Smooth muscle cell (in vitro differentiated cells): ENCODE data around the gene SHISA8. TPM values are rescaled to one million over a fixed set of nuclear protein-coding genes. Genes with fewer than 3 reads are reported as not detected.

Experiments
- microRNA counts: library from miRNA; unstranded; fragments of <30 nt; microRNA quantifications from one replicate; lab custom pipeline; 2016
- microRNA-seq: library from miRNA; unstranded; fragments of <30 nt; microRNA quantifications from one replicate; pipeline ENCODE4, GENCODE V29; 2016; ENCODE audit warnings: borderline number of aligned reads
- polyA plus RNA-seq: library from polyadenylated mRNA; unstranded; fragments of >200 nt; fragmentation: Nextera tagmentation; extraction: Ambion mirVana; gene quantifications from 2 replicates; pipeline ENCODE4 v1.2.1, GENCODE V29; 2016
- small RNA-seq: library from RNA; depleted of rRNA; stranded (forward); fragments of <200 nt; gene quantifications from one replicate; pipeline ENCODE3, GENCODE V24; 2014
- total RNA-seq: library from RNA; depleted of rRNA; stranded (reverse); fragments of >200 nt; gene quantifications from 2 replicates; pipeline ENCODE4 v1.2.3, GENCODE V29; 2014

Gene SHISA8
- total and polyA plus RNA-seq, 2 experiments from 2014 or later, result 0.11 TPM; not detected in 1

MicroRNA genes within 50 kb of the gene (microRNA counts, 767-probe panel; counts per million panel counts)
- 183 counts per million for microRNA hsa-miR-33a-5p (lab: Ali Mortazavi, UCI)

Small RNA genes within 50 kb of the gene (microRNA-seq; reads per million reads assigned to microRNA genes)
- gene MIR33A, result 45.0 reads per million, percentile 43 among the genes with 10 or more reads in this experiment

Small RNA genes within 50 kb of the gene (small RNA-seq; reads per million reads assigned to genes)
- gene MIR33A, result 1.4 reads per million, percentile 37 among the genes with 10 or more reads in this experiment

Other genes starting within 250 kb of the SHISA8 start
- 98.2 and 142 TPM in 2 replicates for gene SNU13, start 226.2 kb downstream of the SHISA8 start, total RNA-seq
- gene SNU13, start 226.2 kb downstream of the SHISA8 start, polyA plus RNA-seq, result 239 and 250 TPM in 2 replicates
- 0.18 and 0.49 TPM in 2 replicates for gene MEI1, start 215.6 kb downstream of the SHISA8 start, total RNA-seq
- gene MEI1, start 215.6 kb downstream of the SHISA8 start, polyA plus RNA-seq, result 2.6 and 3.2 TPM in 2 replicates
- 6.5 and 7.4 TPM in 2 replicates for gene CCDC134, start 114.4 kb downstream of the SHISA8 start, total RNA-seq
- 4.6 and 8.8 TPM in 2 replicates for gene CCDC134, start 114.4 kb downstream of the SHISA8 start, polyA plus RNA-seq
- gene SREBF2, start 82.0 kb downstream of the SHISA8 start, total RNA-seq, result 62.9 and 70.3 TPM in 2 replicates
- 68.5 and 78.2 TPM in 2 replicates for gene SREBF2, start 82.0 kb downstream of the SHISA8 start, polyA plus RNA-seq
- gene TNFRSF13C, start 11.7 kb upstream of the SHISA8 start, total RNA-seq, result not detected in 2 replicates
- gene TNFRSF13C, start 11.7 kb upstream of the SHISA8 start, polyA plus RNA-seq, result 0.15 and 0.37 TPM in 2 replicates
- gene CENPM, start 32.1 kb upstream of the SHISA8 start, total RNA-seq, result 3.5 and 5.6 TPM in 2 replicates
- gene CENPM, start 32.1 kb upstream of the SHISA8 start, polyA plus RNA-seq, result 13.5 and 16.0 TPM in 2 replicates
- 0.99 and 1.3 TPM in 2 replicates for gene SEPTIN3, start 54.4 kb upstream of the SHISA8 start, total RNA-seq
- 0.65 and 1.1 TPM in 2 replicates for gene SEPTIN3, start 54.4 kb upstream of the SHISA8 start, polyA plus RNA-seq
- not detected in 2 replicates for gene WBP2NL, start 83.7 kb upstream of the SHISA8 start, total RNA-seq
- gene WBP2NL, start 83.7 kb upstream of the SHISA8 start, polyA plus RNA-seq, result 0.10 and 0.26 TPM in 2 replicates
- gene NAGA, start 155.7 kb upstream of the SHISA8 start, total RNA-seq, result 33.8 and 35.0 TPM in 2 replicates
- 35.6 and 36.1 TPM in 2 replicates for gene NAGA, start 155.7 kb upstream of the SHISA8 start, polyA plus RNA-seq
- 6.7 and 10.8 TPM in 2 replicates for gene PHETA2, start 159.2 kb upstream of the SHISA8 start, total RNA-seq
- gene PHETA2, start 159.2 kb upstream of the SHISA8 start, polyA plus RNA-seq, result 12.1 and 15.9 TPM in 2 replicates
- 4.4 and 6.5 TPM in 2 replicates for gene SMDT1, start 164.6 kb upstream of the SHISA8 start, total RNA-seq
- 57.9 and 78.0 TPM in 2 replicates for gene SMDT1, start 164.6 kb upstream of the SHISA8 start, polyA plus RNA-seq
- 103 and 114 TPM in 2 replicates for gene NDUFA6, start 175.7 kb upstream of the SHISA8 start, total RNA-seq
- 264 and 284 TPM in 2 replicates for gene NDUFA6, start 175.7 kb upstream of the SHISA8 start, polyA plus RNA-seq
- 0.63 and 0.99 TPM in 2 replicates for gene CYP2D6, start 215.7 kb upstream of the SHISA8 start, total RNA-seq
- gene CYP2D6, start 215.7 kb upstream of the SHISA8 start, polyA plus RNA-seq, result 0.41 and 0.70 TPM in 2 replicates